OCI-LY1 (cell line): ENCODE data around the gene PRKCH.
A peak's percentile ranks its signal among the peaks of the same experiment; 100 is the strongest.

Experiments used
- H2AFZ ChIP-seq: fragments of 200-600 bp; sonication (generic), shearing (Covaris generic); 2 replicates; pipeline ENCODE4 v1.6.0; 2014; ENCODE audit warnings: antibody characterized with exemption, mild to moderate bottlenecking, low read length
- H3F3A ChIP-seq: fragments of 200-600 bp; sonication (generic), shearing (Covaris generic); 2 replicates; pipeline ENCODE4 v1.6.0; 2014; ENCODE audit warnings: mild to moderate bottlenecking, antibody characterized with exemption, low read length, moderate library complexity; ENCODE audit not compliant: insufficient read depth
- H3K27ac ChIP-seq: fragments of 200-600 bp; sonication (generic); 2 replicates; pipeline ENCODE4 v1.5.1; 2014; ENCODE audit warnings: low read length, mixed run types, mild to moderate bottlenecking, low read depth; ENCODE audit not compliant: poor library complexity, severe bottlenecking
- H3K27me3 ChIP-seq: fragments of 200-600 bp; sonication (generic); 2 replicates; pipeline ENCODE4 v1.6.0; 2014; ENCODE audit warnings: antibody characterized with exemption, mild to moderate bottlenecking, low read length, moderate library complexity; ENCODE audit not compliant: insufficient read depth
- H3K36me3 ChIP-seq: fragments of 200-600 bp; sonication (generic); 2 replicates; pipeline ENCODE4 v1.6.1; 2014; ENCODE audit warnings: mild to moderate bottlenecking, antibody characterized with exemption, low read length, moderate library complexity, mixed read lengths; ENCODE audit not compliant: insufficient read depth
- H3K4me1 ChIP-seq: fragments of 200-600 bp; sonication (generic); 2 replicates; pipeline ENCODE4 v1.5.1; 2014; ENCODE audit warnings: mild to moderate bottlenecking, low read length, moderate library complexity; ENCODE audit not compliant: insufficient read depth, severe bottlenecking
- H3K4me2 ChIP-seq: fragments of 200-600 bp; sonication (generic), shearing (Covaris generic); 2 replicates; pipeline ENCODE4 v1.6.1; 2014; ENCODE audit warnings: low read length
- H3K4me3 ChIP-seq: fragments of 200-600 bp; sonication (generic); 2 replicates; pipeline ENCODE4 v1.5.1; 2014; ENCODE audit warnings: low read length, low read depth, mild to moderate bottlenecking, mixed read lengths; ENCODE audit not compliant: poor library complexity, severe bottlenecking
- H3K79me2 ChIP-seq: fragments of 200-600 bp; shearing (Covaris generic); 2 replicates; pipeline ENCODE4 v1.6.1; 2016; ENCODE audit warnings: mixed run types, low read length, mixed read lengths; ENCODE audit not compliant: insufficient read depth
- H3K9ac ChIP-seq: fragments of 200-600 bp; sonication (generic), shearing (Covaris generic); 2 replicates; pipeline ENCODE4 v1.6.1; 2014; ENCODE audit warnings: mild to moderate bottlenecking, low read length, mixed read lengths
- H3K9me2 ChIP-seq: fragments of 200-600 bp; sonication (generic), shearing (Covaris generic); 2 replicates; pipeline ENCODE4 v1.6.1; 2014; ENCODE audit warnings: low read depth, mild to moderate bottlenecking, low read length, mixed read lengths
- H3K9me3 ChIP-seq: fragments of 200-600 bp; shearing (Covaris generic); 2 replicates; pipeline ENCODE4 v1.6.1; 2014; ENCODE audit warnings: low read length, mixed read lengths
- H4K20me1 ChIP-seq: fragments of 200-600 bp; sonication (generic), shearing (Covaris generic); 2 replicates; pipeline ENCODE4 v1.6.0; 2016; ENCODE audit warnings: mild to moderate bottlenecking, low read length; ENCODE audit not compliant: insufficient read depth
- EZH2 ChIP-seq: fragments of 200-600 bp; sonication (generic), shearing (Covaris generic); IDR thresholded peaks from 2 replicates; pipeline ENCODE4 v1.8.0; 2017; ENCODE audit warnings: borderline replicate concordance, mixed run types, mild to moderate bottlenecking, antibody characterized with exemption, low read length, moderate library complexity, mixed read lengths
- TF ChIP-seq, protein P1 (sequence below): fragments of 200-600 bp; sonication (generic), shearing (Covaris generic); IDR thresholded peaks from 2 replicates; pipeline ENCODE4 v1.5.1; 2017; ENCODE audit warnings: mild to moderate bottlenecking, antibody characterized with exemption, low read length, moderate library complexity, mixed read lengths

PRKCH gene

GRCh38 chr14:61502459-61503093 is 181.2 kb downstream of the PRKCH start:
- Histone ChIP-seq H4K20me1 (no peaks in the 10 kb centered on the region), H3K79me2 (no peaks in the 10 kb centered on the region), H3K27ac (peak overlapping the region; percentile 100), H3K9me3 (no peaks in the 10 kb centered on the region), H3F3A (peaks cover 18% of the 10 kb centered on the region; the same call in 1 of the 2 replicates), H3K4me1 (peaks cover 96% of the 10 kb centered on the region), H2AFZ (no peak overlapping the region), H3K9ac (peak overlapping the region; percentile 90), H3K36me3 (no peaks in the 10 kb centered on the region), H3K4me2 (peak overlapping the region; percentile 86), H3K27me3 (no peaks in the 10 kb centered on the region), H3K9me2 (no peaks in the 10 kb centered on the region), H3K4me3 (peak overlapping the region; percentile 48)
- no peak for TF ChIP-seq EZH2

DNA sequence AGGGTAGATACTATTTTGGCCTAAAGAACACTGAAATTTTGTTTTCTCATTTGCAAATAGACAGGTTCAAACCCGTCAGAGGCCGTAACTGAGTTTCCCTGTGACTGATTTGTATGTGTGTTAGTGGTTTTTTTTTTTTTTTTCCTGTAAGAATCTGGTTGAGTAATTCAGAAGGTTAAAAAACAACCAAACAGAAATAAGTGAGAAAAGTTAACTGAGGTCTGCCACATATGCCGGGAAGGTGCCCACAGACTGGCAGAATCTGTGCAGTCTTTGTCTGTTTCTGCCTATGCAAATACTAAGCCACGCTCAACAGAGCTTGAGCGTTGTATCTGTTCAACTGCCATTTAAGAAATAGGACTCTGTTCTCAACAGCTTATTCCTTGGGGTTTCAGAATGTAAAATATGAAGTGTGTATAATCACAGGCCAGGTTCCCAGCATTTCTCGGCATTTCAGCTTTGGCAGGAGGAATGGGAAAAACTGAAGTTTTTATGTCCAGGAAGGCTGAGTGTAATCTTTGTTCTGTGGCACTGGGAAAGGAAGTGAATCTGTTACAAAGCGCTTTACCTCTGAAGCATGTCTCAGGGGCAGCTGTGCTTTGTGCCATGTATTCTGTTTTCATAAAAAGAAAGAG is 181.9 kb downstream of the PRKCH start:
- H2AFZ ChIP-seq: no peak overlapping the region
- H3K9ac ChIP-seq: peak overlapping the region; percentile 90
- H3K9me3 ChIP-seq: no peaks in the 10 kb centered on the region
- H3K4me2 ChIP-seq: peak overlapping the region; percentile 86
- no peaks in the 10 kb centered on the region for H3K27me3 ChIP-seq
- no peaks in the 10 kb centered on the region for H3K79me2 ChIP-seq
- peaks cover 18% of the 10 kb centered on the region; the same call in 1 of the 2 replicates for H3F3A ChIP-seq
- no peaks in the 10 kb centered on the region for H3K9me2 ChIP-seq
- H3K4me1 ChIP-seq: peaks cover 100% of the 10 kb centered on the region
- no peak for TF ChIP-seq EZH2
- TF ChIP-seq, protein P1, sequence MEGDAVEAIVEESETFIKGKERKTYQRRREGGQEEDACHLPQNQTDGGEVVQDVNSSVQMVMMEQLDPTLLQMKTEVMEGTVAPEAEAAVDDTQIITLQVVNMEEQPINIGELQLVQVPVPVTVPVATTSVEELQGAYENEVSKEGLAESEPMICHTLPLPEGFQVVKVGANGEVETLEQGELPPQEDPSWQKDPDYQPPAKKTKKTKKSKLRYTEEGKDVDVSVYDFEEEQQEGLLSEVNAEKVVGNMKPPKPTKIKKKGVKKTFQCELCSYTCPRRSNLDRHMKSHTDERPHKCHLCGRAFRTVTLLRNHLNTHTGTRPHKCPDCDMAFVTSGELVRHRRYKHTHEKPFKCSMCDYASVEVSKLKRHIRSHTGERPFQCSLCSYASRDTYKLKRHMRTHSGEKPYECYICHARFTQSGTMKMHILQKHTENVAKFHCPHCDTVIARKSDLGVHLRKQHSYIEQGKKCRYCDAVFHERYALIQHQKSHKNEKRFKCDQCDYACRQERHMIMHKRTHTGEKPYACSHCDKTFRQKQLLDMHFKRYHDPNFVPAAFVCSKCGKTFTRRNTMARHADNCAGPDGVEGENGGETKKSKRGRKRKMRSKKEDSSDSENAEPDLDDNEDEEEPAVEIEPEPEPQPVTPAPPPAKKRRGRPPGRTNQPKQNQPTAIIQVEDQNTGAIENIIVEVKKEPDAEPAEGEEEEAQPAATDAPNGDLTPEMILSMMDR: no peak
- H4K20me1 ChIP-seq: no peaks in the 10 kb centered on the region
- H3K36me3 ChIP-seq: no peaks in the 10 kb centered on the region
- peak overlapping the region; percentile 100 for H3K27ac ChIP-seq
- H3K4me3 ChIP-seq: peak overlapping the region; percentile 48

- Histone ChIP-seq H3K79me2 (no peaks in the 10 kb centered on the region), H3K4me3 (no peak overlapping the region), H2AFZ (peak overlapping the region; percentile 71), H3K9me2 (no peaks in the 10 kb centered on the region), H3K4me2 (peak overlapping the region; percentile 36; the same call in 1 of the 2 replicates), H3K27me3 (no peaks in the 10 kb centered on the region), H3K36me3 (no peaks in the 10 kb centered on the region), H4K20me1 (no peaks in the 10 kb centered on the region), H3K27ac (peak overlapping the region; percentile 100), H3F3A (peaks cover 18% of the 10 kb centered on the region; the same call in 1 of the 2 replicates), H3K9me3 (no peaks in the 10 kb centered on the region), H3K9ac (peak overlapping the region; percentile 23; the same call in 1 of the 2 replicates), H3K4me1 (peaks cover 86% of the 10 kb centered on the region)
- TF ChIP-seq, protein P1: no peak
- no peak for TF ChIP-seq EZH2
Measured at GRCh38 chr14:61504901-61505300, 183.5 kb downstream of the PRKCH start.
